Activated B cell treated with CpG ODN at 0.5 μM for 24 hours (primary cell): ENCODE measurements around the gene HAPSTR1. TPM values are rescaled to one million over a fixed set of nuclear protein-coding genes. Genes with fewer than 3 reads are reported as not detected.

Experiments
- ATAC-seq: fragments of 200-7000 bp; cut with Tn5 transposase; one replicate; pipeline ENCODE4 v1.10.0; 2021; ENCODE audit warnings: low read depth, mild to moderate bottlenecking, moderate library complexity
- CTCF ChIA-PET: fragments of 350-600 bp; sonication (Branson Sonifier 250); formaldehyde crosslinking; loops from one replicate; lab custom pipeline; 2021; ENCODE audit warnings: antibody characterized with exemption; lab: Charles Lee
- POLR2A ChIA-PET: fragments of 350-600 bp; sonication (Branson Sonifier 250); formaldehyde crosslinking; loops from one replicate; lab custom pipeline; 2021; ENCODE audit warnings: antibody characterized with exemption; lab: Charles Lee
- DNase-seq: peaks from one replicate; pipeline ENCODE4 v3.0.0; 2022
- H3K27ac Mint-ChIP-seq: one replicate; pipeline ENCODE4 v1.8.0; 2020; ENCODE audit warnings: mixed read lengths
- H3K27me3 Mint-ChIP-seq: one replicate; pipeline ENCODE4 v1.8.0; 2021; ENCODE audit warnings: mixed read lengths
- H3K36me3 Mint-ChIP-seq: one replicate; pipeline ENCODE4 v1.8.0; 2021; ENCODE audit warnings: low read depth, mixed read lengths
- H3K4me1 Mint-ChIP-seq: one replicate; pipeline ENCODE4 v1.8.0; 2021; ENCODE audit warnings: mixed read lengths
- H3K4me3 Mint-ChIP-seq: one replicate; pipeline ENCODE4 v1.8.0; 2020; ENCODE audit warnings: mild to moderate bottlenecking, mixed read lengths
- H3K9me3 Mint-ChIP-seq: one replicate; pipeline ENCODE4 v1.8.0; 2020; ENCODE audit warnings: mixed read lengths
- intact Hi-C: fragments of 100-400 bp; cut with micrococcal nuclease; formaldehyde crosslinking; loops from one replicate; pipeline ENCODE4 v1.15.1; 2024
- total RNA-seq: library from RNA; stranded (reverse); gene quantifications from 2 replicates; pipeline ENCODE4 v1.2.3, GENCODE V29; 2022
- TF ChIP-seq, protein P1 (sequence below): fragments of 200-600 bp; IDR thresholded peaks from one replicate; pipeline ENCODE4 v1.8.0; 2022; ENCODE audit warnings: antibody characterized with exemption, mild to moderate bottlenecking

Gene HAPSTR1
- total RNA-seq, 1 donor from 2014 or later: 85.6 TPM

DNA sequence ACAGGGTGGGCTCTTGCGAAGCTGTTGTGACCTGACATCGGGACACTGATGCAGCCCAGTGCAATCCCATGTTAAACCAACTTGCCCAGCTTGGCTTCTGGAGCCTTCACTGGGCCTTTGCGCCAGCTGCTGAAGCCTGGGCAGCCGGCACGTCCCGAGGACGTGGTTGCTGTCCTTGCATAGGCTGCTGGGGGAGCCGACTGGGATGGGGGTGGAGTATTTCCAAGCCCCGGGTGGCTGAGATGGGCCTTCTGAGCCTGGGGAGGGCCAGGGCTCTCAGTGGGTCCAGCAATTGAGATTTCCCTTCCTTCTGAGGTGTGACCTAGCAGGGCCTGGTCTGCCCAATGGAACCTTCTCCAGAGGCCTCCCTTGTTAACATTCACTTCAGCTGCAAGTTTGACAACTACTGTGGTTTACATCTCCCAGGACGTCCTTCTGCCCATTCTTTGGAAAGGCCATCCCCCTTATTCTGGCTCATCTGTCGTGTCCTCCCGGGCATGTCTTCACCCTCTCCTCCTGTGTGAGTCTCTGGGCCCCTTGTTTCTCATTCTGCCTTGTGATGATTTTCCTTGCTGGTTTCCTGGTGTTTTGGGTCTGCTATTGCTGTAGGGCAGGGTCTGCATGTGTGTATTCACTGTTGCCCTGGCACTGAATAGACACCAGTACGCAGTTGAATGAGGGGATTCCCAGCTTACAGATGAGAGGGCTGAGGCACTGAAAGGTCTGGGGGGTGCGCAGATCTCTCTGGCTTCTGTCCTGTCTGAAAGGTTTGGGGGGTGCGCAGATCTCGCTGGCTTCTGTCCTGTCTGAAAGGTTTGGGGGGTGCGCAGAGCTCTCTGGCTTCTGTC is 34.4 kb downstream of the HAPSTR1 start:
- H3K4me1 Mint-ChIP-seq: peaks cover 63% of the 10 kb centered on the region
- ATAC-seq: no peak
- ChIA-PET POLR2A (interaction anchor here (3.2 kb wide), 1 partner anchor 35 kb away, joined by 12 read pairs; the partner anchor contains the start of gene HAPSTR1), CTCF (interaction anchor here (1.0 to 1.3 kb wide), 2 partner anchors 13 kb away, joined by 4 read pairs; no protein-coding TSS in a partner anchor)
- H3K36me3 Mint-ChIP-seq: peaks cover 19% of the 10 kb centered on the region
- no peak overlapping the region for H3K27ac Mint-ChIP-seq
- H3K9me3 Mint-ChIP-seq: no peaks in the 10 kb centered on the region
- H3K27me3 Mint-ChIP-seq: no peaks in the 10 kb centered on the region
- TF ChIP-seq, protein P1, sequence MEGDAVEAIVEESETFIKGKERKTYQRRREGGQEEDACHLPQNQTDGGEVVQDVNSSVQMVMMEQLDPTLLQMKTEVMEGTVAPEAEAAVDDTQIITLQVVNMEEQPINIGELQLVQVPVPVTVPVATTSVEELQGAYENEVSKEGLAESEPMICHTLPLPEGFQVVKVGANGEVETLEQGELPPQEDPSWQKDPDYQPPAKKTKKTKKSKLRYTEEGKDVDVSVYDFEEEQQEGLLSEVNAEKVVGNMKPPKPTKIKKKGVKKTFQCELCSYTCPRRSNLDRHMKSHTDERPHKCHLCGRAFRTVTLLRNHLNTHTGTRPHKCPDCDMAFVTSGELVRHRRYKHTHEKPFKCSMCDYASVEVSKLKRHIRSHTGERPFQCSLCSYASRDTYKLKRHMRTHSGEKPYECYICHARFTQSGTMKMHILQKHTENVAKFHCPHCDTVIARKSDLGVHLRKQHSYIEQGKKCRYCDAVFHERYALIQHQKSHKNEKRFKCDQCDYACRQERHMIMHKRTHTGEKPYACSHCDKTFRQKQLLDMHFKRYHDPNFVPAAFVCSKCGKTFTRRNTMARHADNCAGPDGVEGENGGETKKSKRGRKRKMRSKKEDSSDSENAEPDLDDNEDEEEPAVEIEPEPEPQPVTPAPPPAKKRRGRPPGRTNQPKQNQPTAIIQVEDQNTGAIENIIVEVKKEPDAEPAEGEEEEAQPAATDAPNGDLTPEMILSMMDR: no peak
- H3K4me3 Mint-ChIP-seq: no peak overlapping the region
- DNase-seq: no peak
- intact Hi-C loops: loop anchor here (2.0 kb wide), 1 partner anchor 35 kb away; the partner anchor contains the start of gene HAPSTR1

DNA sequence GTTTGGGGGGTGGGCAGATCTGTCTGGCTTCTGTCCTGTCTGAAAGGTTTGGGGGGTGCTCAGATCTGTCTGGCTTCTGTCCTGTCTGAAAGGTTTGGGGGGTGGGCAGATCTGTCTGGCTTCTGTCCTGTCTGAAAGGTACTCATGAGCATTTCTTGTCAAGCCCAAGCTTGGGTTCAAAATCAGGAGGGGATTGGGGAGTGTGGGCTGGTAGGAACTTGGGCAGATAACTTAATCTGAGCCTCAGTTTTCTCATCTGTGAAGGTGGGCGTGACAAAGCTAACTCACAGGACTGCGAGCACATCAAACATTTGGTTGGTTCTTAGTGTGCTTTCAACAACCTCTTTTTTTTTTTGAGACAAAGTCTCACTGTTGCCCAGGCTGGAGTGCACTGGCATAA is 35.2 kb downstream of the HAPSTR1 start:
- Mint-ChIP-seq H3K36me3 (peaks cover 16% of the 10 kb centered on the region), H3K27me3 (no peaks in the 10 kb centered on the region), H3K4me3 (no peak overlapping the region), H3K27ac (peak overlapping the region; percentile 50), H3K9me3 (no peaks in the 10 kb centered on the region), H3K4me1 (peaks cover 63% of the 10 kb centered on the region)
- DNase-seq (no peak), ATAC-seq (no peak)
- POLR2A ChIA-PET: interaction anchor here (0.8 to 1.4 kb wide), 3 partner anchors 35 to 343 kb away, joined by 7 to 18 read pairs (median 11); partner anchors contain the start of gene HAPSTR1
- CTCF ChIA-PET: interaction anchor here (1.0 kb wide), 1 partner anchor 12 kb away, joined by 4 read pairs; no protein-coding TSS in a partner anchor
- TF ChIP-seq, protein P1: no peak
- intact Hi-C loops: no loop called here

DNA sequence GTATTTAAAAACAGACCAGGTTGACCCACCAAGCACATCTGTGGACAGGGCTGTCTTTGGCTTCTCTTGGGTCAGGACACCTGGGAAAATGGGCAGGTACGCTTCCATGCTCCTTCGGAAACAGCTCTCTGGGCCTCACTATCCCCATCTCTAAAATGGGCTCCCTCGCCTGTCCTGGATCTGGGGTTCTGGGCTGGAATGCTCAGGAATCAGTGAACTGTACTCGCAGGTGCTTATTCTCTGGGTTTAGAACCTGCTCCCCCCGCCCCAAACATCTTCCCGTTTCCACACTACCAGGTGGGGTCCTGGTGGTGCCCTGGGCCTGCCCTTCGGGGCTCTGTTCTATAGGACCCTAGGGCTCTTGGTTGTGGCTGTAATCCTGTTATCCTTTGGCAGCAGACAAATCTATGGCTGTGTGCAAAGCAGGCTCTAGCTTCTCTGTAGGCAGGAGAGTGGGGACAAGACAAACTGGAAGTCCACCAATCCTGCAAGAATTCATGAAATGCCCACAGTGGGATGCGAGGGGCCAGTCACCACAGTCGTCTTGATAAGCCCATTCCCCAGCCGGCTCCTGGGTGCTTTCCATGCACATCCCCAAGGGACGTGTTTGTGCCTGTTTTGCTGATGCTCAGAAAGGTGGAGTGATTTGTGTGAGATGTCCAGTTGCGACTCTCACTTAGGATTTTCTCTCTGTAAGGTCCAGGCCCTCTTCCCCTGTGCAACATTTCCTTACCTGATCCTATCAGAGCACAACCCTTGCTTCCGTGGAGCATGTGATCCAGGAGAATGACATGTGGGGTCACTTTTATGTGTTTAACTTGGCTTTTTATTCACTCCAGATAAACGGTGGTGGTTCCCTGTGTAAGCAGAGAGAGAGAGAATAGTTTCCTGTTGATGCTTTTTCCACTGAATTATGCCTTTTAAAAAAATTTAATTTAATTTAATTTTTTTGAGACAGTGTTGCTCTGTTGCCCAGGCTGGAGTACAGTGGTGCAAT is 37.2 kb downstream of the HAPSTR1 start:
- intact Hi-C loops: no loop called here
- TF ChIP-seq, protein P1: no peak
- no peak overlapping the region for H3K4me3 Mint-ChIP-seq
- H3K27ac Mint-ChIP-seq: peak overlapping the region; percentile 80
- ChIA-PET CTCF (interaction anchor here (0.9 to 1.1 kb wide), 2 partner anchors 10 to 120 kb away, joined by 3 to 4 read pairs; no protein-coding TSS in a partner anchor), POLR2A (interaction anchor here (0.6 kb wide), 1 partner anchor 1532 kb away, joined by 3 read pairs; no protein-coding TSS in a partner anchor)
- H3K36me3 Mint-ChIP-seq: peaks cover 10% of the 10 kb centered on the region
- no peaks in the 10 kb centered on the region for H3K27me3 Mint-ChIP-seq
- peaks cover 61% of the 10 kb centered on the region for H3K4me1 Mint-ChIP-seq
- H3K9me3 Mint-ChIP-seq: no peaks in the 10 kb centered on the region
- DNase-seq (no peak), ATAC-seq (no peak)

DNA sequence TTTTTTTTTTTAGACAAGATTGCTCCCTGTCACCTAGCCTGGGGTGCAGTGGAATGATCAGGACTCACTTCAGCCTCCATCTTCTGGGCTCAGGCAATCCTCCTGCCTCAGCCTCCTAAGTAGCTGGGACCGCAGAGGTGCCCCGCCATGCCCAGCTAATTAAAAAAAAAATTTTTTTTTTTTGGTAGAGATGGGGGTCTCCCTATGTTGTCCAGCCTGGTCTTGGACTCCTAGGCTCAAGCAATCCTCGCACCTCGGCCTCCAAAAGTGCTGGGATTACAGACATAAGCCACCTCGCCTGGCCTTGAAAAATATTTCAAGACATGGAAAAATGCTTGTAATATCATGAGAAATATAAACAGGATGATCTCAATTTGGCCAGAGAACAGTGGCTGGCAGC is 42.9 kb downstream of the HAPSTR1 start:
- ATAC-seq (no peak), DNase-seq (no peak)
- no peak overlapping the region for H3K4me3 Mint-ChIP-seq
- H3K27ac Mint-ChIP-seq: no peak overlapping the region
- no peaks in the 10 kb centered on the region for H3K9me3 Mint-ChIP-seq
- peaks cover 35% of the 10 kb centered on the region for H3K4me1 Mint-ChIP-seq
- TF ChIP-seq, protein P1: no peak
- CTCF ChIA-PET: interaction anchor here (0.7 to 2.6 kb wide), 18 partner anchors 10 to 567 kb away, joined by 3 to 19 read pairs (median 5); partner anchors contain the start of genes HAPSTR1, PMM2 and TMEM186
- intact Hi-C loops: loop anchor here (1.0 to 10.0 kb wide), 8 partner anchors 10 to 567 kb away; partner anchors contain the start of gene USP7
- no peaks in the 10 kb centered on the region for H3K27me3 Mint-ChIP-seq
- POLR2A ChIA-PET: interaction anchor here (0.7 to 3.0 kb wide), 5 partner anchors 43 to 1778 kb away, joined by 3 to 26 read pairs (median 3); partner anchors contain the start of genes HAPSTR1 and TMEM186
- no peaks in the 10 kb centered on the region for H3K36me3 Mint-ChIP-seq
